Left ventricle myocardium superior (tissue), 1 donor: ENCODE measurements around the gene MREG. TPM values are rescaled to one million over a fixed set of nuclear protein-coding genes. Genes with fewer than 3 reads are reported as not detected.
"Not testable (repeated sequence)": the region's sequence is repeated elsewhere in the genome, so short reads cannot be mapped to it uniquely, and the experiment has no call there.

ENCODE experiments used
- ATAC-seq: fragments of 200-7000 bp; cut with Tn5 transposase; one replicate; pipeline ENCODE4 v1.9.1; 2020; ENCODE audit warnings: mild to moderate bottlenecking, moderate library complexity
- DNase-seq: peaks from one replicate; pipeline ENCODE4 v3.0.0-alpha.2; 2020
- intact Hi-C: fragments of 100-400 bp; cut with micrococcal nuclease; formaldehyde crosslinking; loops from one replicate; pipeline ENCODE4 v1.11.0; 2022
- total RNA-seq: library from RNA; stranded (reverse); fragmentation: NEBNext Ultra II Directional; extraction: Animal tissue kit (Norgen Biotek cat#: 25700); gene quantifications from one replicate; pipeline ENCODE4 v1.2.1, GENCODE V29; 2021
- donor health status: DM: no; HTN: yes; CAD: no; lungs with severe emphysema.

MREG gene
- total RNA-seq, 1 donor from 2014 or later, result 0.84 TPM

DNA sequence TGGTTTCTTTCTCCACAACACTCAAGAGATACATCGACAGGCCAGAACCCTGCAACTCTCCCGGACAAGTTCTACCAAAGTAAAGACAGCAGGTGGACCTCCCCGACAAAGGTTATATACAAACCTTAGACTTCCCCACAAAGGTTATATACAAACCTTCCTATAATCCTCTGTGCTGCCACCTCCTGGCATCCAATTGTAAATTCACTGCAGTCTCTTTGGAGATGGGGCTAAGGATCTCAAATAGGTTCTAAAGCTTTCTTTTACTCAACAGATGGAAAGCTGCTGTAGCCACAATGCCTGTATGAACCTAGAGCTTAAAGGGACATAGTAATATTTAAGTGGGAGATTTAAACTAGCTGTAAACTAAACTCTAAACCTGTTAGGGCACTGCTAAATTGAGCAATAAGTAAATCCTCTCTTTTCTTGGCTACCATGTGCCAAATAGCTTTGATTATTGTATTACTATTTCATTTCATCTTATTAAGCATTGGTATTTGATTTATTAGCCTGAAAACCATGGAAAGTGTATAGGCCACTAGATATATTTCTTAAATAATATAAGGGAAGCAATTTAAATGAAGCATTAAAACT is 9.8 kb upstream of the MREG start:
- ATAC-seq (no peak), DNase-seq (no peak)
- intact Hi-C loops, result no loop called here

GRCh38 chr2:216021768-216022565 is 8.6 kb upstream of the MREG start:
- intact Hi-C loops, result no loop called here
- ATAC-seq, result no peak
- no peak for DNase-seq

DNA sequence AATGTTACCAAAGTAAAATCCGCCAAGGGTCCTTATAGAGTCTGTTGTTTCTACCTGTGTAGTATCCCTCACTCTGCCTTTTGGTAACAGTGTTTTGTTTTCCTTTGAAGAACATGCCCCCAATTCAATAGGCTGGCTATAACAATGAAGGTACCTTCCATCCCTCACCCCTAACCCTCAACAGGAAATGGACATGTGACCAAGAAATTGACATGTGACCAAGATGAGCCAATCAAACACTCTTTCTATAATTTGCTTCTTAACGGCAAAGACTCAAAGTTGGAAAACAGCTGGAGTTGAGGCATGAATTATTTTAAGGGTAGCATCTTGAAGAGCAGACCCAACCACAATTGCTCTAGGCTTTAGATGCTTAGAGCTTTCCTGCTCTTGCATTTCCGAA is 5.4 kb upstream of the MREG start:
- ATAC-seq, result no peak
- no peak for DNase-seq
- intact Hi-C loops, result no loop called here

DNA sequence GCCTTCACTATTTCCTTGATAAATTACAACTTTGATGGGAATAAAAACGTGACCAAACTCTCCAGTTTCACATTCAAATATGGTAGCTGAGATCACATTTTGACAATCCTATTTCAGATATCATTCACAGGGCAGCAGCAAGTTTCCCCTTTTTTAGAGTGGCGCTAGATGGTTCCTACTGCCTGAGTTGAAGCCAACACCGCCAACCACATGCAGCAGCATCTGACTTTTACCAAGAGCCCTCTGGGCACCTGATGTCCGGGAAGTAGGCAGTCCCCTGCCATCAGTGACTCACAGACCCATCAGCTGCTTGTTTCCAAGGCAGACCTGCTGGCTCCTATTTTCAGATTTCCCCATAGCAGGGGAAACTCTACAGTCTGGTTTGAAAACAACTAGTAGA is 4.0 kb upstream of the MREG start:
- DNase-seq (no peak), ATAC-seq (no peak)
- intact Hi-C loops, result no loop called here

DNA sequence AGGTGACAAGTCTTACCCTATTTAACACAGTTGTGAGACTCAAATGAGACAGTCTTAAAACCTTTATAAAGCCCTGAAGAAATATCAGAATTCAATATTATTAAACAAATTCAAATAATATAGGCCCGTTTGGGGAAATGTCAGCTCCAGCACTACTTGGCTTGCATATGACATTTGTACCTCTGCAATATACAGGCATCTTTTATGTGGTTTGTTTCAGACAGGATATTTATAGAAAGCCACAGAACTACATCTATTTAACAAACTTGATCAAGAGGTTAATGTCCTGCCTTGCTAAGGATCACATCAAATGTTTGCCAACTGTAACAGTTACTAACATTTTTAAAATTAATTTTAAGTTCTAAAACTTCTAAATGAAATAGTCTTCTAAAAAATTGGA is 3.2 kb upstream of the MREG start:
- DNase-seq (no peak), ATAC-seq (no peak)
- intact Hi-C loops, result no loop called here

DNA sequence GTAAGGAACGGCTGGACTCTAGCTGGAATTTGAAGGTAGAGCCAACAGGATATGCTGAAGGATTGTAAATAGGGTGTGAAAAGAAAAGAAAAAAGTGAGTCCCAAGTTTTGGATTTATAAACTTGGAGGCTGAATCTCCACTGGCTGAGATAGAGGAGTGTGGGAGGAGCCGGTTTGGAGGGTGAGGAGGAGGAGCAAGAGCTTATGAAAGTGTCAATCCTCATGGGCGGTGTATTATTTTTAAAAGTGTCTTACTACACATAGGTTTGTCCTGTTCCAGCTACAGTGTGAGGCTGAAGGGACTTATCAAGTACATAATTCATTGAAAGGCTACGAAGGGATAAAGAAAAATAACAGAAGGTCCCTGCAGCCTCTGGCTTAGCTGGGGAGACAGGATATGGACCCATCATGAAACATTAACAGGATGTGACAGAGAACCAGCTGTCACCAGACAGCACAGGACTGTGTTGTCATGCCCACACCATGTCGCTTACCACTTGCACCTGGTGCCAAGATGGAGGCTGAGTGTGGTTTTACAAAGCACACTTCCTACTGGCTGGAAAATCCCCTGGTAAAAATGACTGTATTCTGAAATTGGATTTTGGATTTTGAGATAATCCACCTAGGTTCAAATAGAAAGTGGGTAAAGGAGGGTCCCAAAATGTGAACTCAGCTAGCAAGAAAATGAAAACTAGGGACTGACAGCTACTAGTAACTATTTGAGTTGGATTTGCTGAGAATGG is 2.5 kb upstream of the MREG start:
- intact Hi-C loops, result no loop called here
- DNase-seq (no peak), ATAC-seq (no peak)

DNA sequence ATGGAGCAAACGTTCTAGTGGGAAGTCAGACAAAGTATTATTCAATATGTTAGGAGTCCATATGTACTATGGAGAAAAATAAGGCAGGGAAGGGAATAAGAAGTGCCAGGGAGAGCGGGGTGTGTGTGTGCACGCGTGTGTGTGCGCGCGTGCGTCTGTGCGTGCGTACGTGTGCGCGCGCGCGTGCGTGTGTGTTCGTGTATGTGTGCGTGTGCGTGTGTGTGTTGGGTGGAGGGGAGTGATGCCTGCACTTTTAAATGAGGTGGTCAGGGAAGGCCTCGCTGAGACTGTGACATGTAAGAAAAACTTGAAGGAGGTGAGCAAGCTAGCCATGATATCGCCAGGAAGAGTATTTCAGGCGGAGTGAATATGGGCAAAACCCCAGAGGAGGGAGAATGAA is 1.6 kb upstream of the MREG start:
- ATAC-seq (no peak), DNase-seq (no peak)
- intact Hi-C loops, result no loop called here

GRCh38 chr2:216014006-216014405 is 655 bp upstream of the MREG start:
- DNase-seq (no peak), ATAC-seq (no peak)
- intact Hi-C loops, result no loop called here

- DNase-seq (no peak), ATAC-seq (no peak)
- intact Hi-C loops, result no loop called here
These were observed 596 bp downstream of the MREG start for GRCh38 chr2:216012830-216013079.

GRCh38 chr2:216012133-216012829 is 1.1 kb downstream of the MREG start:
- intact Hi-C loops, result no loop called here
- ATAC-seq (no peak), DNase-seq (no peak)

- DNase-seq, ATAC-seq, intact Hi-C loops: not testable (repeated sequence)
These were observed 4.1 kb downstream of the MREG start for GRCh38 chr2:216009215-216009614.

- ATAC-seq (no peak), DNase-seq (no peak)
- intact Hi-C loops, result no loop called here
These were observed 5.0 kb downstream of the MREG start for GRCh38 chr2:216008387-216008786.

DNA sequence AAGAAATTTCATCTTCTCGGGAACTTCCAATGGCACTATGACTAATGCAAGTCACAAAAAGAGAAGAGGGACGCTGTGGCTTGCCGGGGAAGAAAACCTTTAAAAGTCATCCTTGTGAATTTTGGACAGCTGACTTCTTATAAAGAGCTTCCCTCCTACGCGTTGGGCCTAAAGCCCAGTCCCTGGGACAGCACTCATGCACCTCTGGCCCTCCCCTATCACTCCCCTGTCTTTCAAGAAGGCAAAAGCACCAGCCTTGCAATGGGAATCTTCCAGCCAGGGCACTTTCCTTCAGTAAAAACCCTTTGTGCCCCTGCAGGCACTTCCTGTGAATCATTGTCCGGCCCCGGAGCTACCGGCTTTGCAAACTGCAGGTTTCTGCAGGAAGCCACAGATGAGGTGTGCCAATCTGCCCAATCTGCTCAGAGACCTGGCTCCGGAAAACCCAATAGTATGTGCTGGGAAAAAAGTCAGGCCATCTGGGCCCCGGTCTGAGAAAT is 7.1 kb downstream of the MREG start:
- no peak for ATAC-seq
- intact Hi-C loops, result no loop called here
- peak; percentile 40 for DNase-seq

GRCh38 chr2:216004697-216005283 is 8.6 kb downstream of the MREG start:
- DNase-seq (no peak), ATAC-seq (no peak)
- intact Hi-C loops, result no loop called here

DNA sequence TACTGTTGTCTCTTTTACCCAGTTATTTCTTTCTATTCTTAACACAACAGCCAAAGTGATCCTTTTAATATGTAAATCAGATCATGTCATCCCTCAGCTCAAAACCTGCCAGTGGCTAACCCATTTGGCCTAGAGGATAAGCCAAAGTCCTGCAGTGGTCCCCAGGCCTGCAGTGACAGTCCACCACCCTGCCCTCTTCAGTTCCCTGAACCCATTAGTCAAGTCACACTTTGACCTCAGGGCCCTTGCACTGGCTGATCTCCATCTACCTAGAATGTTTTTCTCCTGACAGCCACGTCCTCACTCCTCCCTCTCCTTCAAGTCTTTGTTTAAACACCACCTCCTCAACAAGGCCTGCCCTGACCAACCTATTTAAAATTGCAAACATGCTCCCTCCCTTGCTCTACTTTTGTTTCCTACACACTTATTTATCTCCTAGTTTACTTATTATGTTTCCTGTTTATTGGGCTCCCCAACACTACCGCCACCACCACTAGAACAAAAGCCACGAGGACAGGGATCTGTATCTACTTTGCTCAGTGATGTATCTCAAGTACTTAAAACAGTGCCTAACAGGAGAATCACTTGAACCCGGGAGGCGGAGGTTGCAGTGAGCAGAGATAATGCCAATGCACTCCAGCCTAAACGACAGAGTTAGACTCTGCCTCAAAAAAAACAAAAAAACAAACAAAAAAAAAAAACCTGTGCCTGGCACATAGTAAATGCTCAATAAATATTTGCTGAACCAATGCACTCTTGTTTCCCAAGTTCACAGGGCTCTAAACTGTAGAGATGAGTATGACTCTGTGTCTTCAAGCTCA is 9.3 kb downstream of the MREG start:
- no peak for ATAC-seq
- intact Hi-C loops, result no loop called here

DNA sequence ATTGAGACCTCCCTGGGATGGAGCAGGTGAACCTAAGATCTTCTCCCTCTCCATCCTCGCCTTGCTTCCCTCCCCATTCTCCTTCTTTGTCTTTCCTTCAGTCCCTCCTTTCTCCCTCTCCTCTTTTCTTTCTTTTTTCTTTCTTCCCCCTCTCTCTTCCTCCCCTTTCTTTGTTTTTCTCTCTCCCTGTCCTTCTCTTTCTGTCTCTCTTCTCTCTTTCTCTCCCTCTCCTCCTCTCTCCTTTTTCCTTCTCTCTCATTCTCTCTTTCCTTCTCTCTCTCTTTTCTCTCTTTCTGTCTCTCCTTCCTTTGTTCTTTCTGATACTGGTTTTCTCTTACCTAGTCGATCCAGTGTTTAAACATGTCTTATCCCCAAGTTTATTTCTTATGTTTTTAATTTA is 10.7 kb downstream of the MREG start:
- no peak for DNase-seq
- intact Hi-C loops, result no loop called here
- ATAC-seq, result no peak

More for the DNA sequence above, 9.3 kb downstream of the MREG start:
- no peak for DNase-seq

- DNase-seq (no peak), ATAC-seq (no peak)
- intact Hi-C loops, result no loop called here
These were observed 11.2 kb downstream of the MREG start for GRCh38 chr2:216002101-216002678.
